ENCODE data around the gene LYPD5.
"Not testable (repeated sequence)": the region's sequence is repeated elsewhere in the genome, so short reads cannot be mapped to it uniquely, and the experiment has no call there.

The LYPD5 gene

DNA sequence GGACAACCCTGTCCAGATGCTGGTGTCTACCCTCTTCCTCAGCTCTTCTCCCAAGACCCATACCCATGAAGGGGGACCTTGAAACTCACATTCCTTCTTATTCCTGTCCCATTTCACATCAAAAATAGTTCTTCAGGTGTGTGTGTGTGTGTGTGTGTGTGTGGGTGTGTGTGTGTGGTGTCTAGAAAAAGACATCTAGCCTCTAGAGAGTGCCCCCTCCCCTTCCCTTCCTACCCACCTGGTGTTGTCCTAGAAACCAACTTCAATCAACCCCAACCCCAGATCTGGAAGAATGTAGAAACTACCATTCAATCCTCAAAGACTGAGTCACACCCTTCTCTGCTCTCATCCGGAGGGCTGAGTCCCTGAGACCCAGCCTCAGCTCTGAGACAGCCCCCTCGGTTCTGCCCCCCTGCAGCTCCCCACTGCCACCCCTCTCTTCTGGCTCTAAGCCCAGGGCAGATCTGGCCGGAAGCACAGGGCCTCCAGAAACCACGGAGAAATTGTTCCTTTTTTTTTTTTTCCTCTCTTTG is 25.0 kb downstream of the LYPD5 start:
- H3K4me3 ChIP-seq (ENCODE audit: low read depth, low read length) = no peak overlapping the region

GRCh38 chr19:43776286-43776685 is 26.0 kb downstream of the LYPD5 start:
- no peak for TF ChIP-seq CTCF (IDR thresholded peaks at IDR 0.05; ENCODE audit: low read depth, low read length)
- Histone ChIP-seq H3K36me3 (no peaks in the 10 kb centered on the region), H3K27me3 (0 out of 2 replicates have a peak, but pooled peaks cover 7% of the 10 kb centered on the region), H3K9me3 (no peaks in the 10 kb centered on the region), H3K4me3 (ENCODE audit: low read depth, low read length) (no peak overlapping the region), H3K4me1 (no peaks in the 10 kb centered on the region)
- DNase-seq = no peak

More for the DNA sequence above, 25.0 kb downstream of the LYPD5 start:
- no peaks in the 10 kb centered on the region for H3K36me3 ChIP-seq
- H3K27me3 ChIP-seq = 0 out of 2 replicates have a peak, but pooled peaks cover 7% of the 10 kb centered on the region
- no peak for DNase-seq
- TF ChIP-seq CTCF (IDR thresholded peaks at IDR 0.05; ENCODE audit: low read depth, low read length) = no peak
- H3K4me1 ChIP-seq = no peaks in the 10 kb centered on the region
- no peaks in the 10 kb centered on the region for H3K9me3 ChIP-seq

DNA sequence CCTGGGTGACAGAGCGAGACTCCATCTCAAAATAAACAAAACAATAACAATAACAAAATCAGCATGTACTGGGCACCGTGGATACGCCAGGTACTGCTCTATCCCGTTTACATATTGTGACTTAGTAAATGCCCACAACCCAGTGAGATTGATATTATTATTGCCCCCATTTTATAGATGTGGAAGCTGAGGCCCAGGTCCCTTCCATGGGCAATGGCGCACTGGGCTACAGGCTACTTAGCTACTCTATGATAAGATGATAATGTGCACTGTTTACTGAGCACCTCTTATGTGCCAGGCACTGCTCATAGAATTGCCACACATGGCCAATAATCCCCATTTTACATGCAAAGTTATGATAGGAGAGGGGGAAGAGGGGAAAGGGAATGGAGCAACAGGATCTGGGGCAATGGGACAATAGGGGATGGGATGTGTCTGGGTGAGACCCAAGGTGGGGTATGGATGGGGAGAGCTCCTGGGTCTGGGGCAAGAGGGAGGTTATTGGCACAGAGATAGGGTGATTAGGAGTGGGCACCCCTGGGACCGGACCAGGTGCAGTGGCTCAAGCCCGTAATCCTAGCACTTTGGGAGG is 26.9 kb downstream of the LYPD5 start:
- Histone ChIP-seq H3K4me3 (ENCODE audit: low read depth, low read length) (no peak overlapping the region), H3K27me3 (0 out of 2 replicates have a peak, but pooled peaks cover 7% of the 10 kb centered on the region), H3K4me1 (no peaks in the 10 kb centered on the region), H3K9me3 (no peaks in the 10 kb centered on the region), H3K36me3 (no peaks in the 10 kb centered on the region)
- DNase-seq = no peak
- no peak for TF ChIP-seq CTCF (IDR thresholded peaks at IDR 0.05; ENCODE audit: low read depth, low read length)

DNA sequence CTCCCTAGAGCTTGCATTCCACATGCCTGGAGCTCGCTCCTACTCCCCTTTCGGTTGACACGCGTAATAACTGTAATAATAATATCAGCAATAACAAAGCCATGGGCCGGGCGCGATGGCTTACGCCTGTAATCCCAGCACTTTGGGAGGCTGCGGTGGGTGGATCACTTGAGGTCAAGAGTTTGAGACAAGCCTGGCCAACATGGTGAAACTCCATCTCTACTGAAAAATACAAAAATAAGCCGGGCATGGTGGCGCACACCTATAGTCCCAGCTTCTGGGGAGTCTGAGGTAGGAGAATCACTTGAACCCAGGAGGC is 27.3 kb downstream of the LYPD5 start:
- H3K4me3 ChIP-seq (ENCODE audit: low read depth, low read length); H3K4me1 ChIP-seq; H3K27me3 ChIP-seq: not testable (repeated sequence)

DNA sequence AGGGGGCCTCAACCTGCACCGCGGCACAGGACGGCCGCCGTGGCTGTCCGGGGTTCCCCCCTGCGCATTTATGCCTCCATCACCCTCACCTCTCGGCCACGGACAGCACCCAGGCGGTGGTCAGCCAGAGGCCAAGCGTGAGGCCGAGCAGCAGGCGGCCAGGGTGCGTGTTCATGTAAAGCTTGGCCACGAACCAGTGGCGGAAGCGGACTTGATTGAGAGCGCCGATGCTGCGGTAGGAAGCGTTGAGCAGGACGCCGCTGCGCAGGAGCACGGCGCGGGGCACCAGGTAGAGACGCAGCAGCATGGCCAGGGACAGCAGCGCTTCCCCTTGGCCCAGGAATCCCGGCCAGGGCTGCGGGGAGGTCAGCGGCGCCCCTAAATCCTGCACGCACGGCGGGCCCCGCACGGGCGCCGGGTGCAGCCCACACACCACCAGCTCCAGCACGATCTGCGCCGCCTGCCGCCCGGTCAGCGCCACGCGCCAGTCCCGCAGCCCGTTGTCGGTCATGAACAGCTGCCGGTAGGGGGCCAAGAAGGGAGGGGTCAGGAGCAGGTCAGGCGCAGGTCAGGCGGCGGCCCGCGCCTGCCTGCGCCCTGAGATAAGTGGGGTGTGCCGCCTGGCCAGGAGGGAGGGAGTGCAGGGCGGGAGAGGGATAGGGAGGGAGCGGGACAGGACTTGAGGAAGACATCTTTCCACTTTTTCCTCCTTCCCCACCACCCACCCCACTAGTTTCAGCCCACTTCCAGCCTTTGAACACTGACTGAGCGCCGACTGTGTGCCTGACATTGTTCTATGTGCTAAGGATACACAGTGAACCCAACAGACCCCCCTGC is 27.9 kb downstream of the LYPD5 start:
- Histone ChIP-seq H3K9me3 (no peaks in the 10 kb centered on the region), H3K27me3 (0 out of 2 replicates have a peak, but pooled peaks cover 7% of the 10 kb centered on the region), H3K36me3 (no peaks in the 10 kb centered on the region), H3K4me3 (ENCODE audit: low read depth, low read length) (peak overlapping the region; percentile 21), H3K4me1 (no peaks in the 10 kb centered on the region)
- peak; percentile 77 for TF ChIP-seq CTCF (IDR thresholded peaks at IDR 0.05; ENCODE audit: low read depth, low read length)
- DNase-seq = peak; percentile 87

More for the DNA sequence above, 27.3 kb downstream of the LYPD5 start:
- not testable (repeated sequence) for H3K9me3 ChIP-seq, H3K36me3 ChIP-seq, DNase-seq

- TF ChIP-seq CTCF (IDR thresholded peaks at IDR 0.05; ENCODE audit: low read depth, low read length) = no peak
- DNase-seq = no peak
- Histone ChIP-seq H3K4me3 (ENCODE audit: low read depth, low read length) (no peak overlapping the region), H3K27me3 (0 out of 2 replicates have a peak, but pooled peaks cover 7% of the 10 kb centered on the region), H3K4me1 (no peaks in the 10 kb centered on the region), H3K9me3 (no peaks in the 10 kb centered on the region), H3K36me3 (no peaks in the 10 kb centered on the region)
These were observed 28.5 kb downstream of the LYPD5 start for GRCh38 chr19:43773725-43774102.

Measured in BE2C (cell line).